Measurements from ENCODE around the gene RTN4RL2. TPM values are rescaled to one million over a fixed set of nuclear protein-coding genes. Genes with fewer than 3 reads are reported as not detected.

RTN4RL2 gene
- total RNA-seq, 4 donors from 2014 or later, result 0.64 to 4.8 (median 3.2) TPM

GRCh38 chr11:57464539-57465181 is 4.3 kb downstream of the RTN4RL2 start:
- H3K27me3 ChIP-seq, result peaks cover 9% of the 10 kb centered on the region
- TF ChIP-seq POLR2AphosphoS5 (IDR thresholded peaks at IDR 0.05) (no peak), EP300 (IDR thresholded peaks at IDR 0.05) (no peak), CTCF (IDR thresholded peaks at IDR 0.05) (no peak)
- WGBS, result 78% methylated on average over 25 of the region's 30 CpGs
- DNase-seq (ENCODE audit: low spot score in 2 of 2), result no peak
- H3K9me3 ChIP-seq, result no peaks in the 10 kb centered on the region
- H3K36me3 ChIP-seq, result no peaks in the 10 kb centered on the region
- H3K4me3 ChIP-seq, result no peak overlapping the region
- no peak overlapping the region for H3K27ac ChIP-seq
- H3K4me1 ChIP-seq, result peaks cover 19% of the 10 kb centered on the region

GRCh38 chr11:57466680-57467079 is 6.4 kb downstream of the RTN4RL2 start:
- H3K4me3 ChIP-seq, result no peak overlapping the region
- H3K27me3 ChIP-seq, result no peaks in the 10 kb centered on the region
- TF ChIP-seq POLR2AphosphoS5 (IDR thresholded peaks at IDR 0.05) (no peak), POLR2A (IDR thresholded peaks at IDR 0.05) (no peak), EP300 (IDR thresholded peaks at IDR 0.05) (no peak), CTCF (IDR thresholded peaks at IDR 0.05) (no peak)
- WGBS, result 55% methylated on average over 4 of the region's 4 CpGs
- no peak overlapping the region for H3K27ac ChIP-seq
- no peaks in the 10 kb centered on the region for H3K9me3 ChIP-seq
- DNase-seq (ENCODE audit: low spot score in 2 of 2), result no peak
- no peaks in the 10 kb centered on the region for H3K4me1 ChIP-seq
- H3K36me3 ChIP-seq, result no peaks in the 10 kb centered on the region

GRCh38 chr11:57467508-57468157 is 7.3 kb downstream of the RTN4RL2 start:
- 83% methylated on average over 23 of the region's 23 CpGs for WGBS
- no peaks in the 10 kb centered on the region for H3K4me1 ChIP-seq
- no peaks in the 10 kb centered on the region for H3K36me3 ChIP-seq
- DNase-seq (ENCODE audit: low spot score in 2 of 2), result no peak
- H3K27ac ChIP-seq, result no peak overlapping the region
- TF ChIP-seq POLR2A (IDR thresholded peaks at IDR 0.05), result no peak
- no peak for TF ChIP-seq POLR2AphosphoS5 (IDR thresholded peaks at IDR 0.05)
- TF ChIP-seq EP300 (IDR thresholded peaks at IDR 0.05), result no peak
- no peak for TF ChIP-seq CTCF (IDR thresholded peaks at IDR 0.05)
- H3K27me3 ChIP-seq, result no peaks in the 10 kb centered on the region
- no peaks in the 10 kb centered on the region for H3K9me3 ChIP-seq
- no peak overlapping the region for H3K4me3 ChIP-seq

- Histone ChIP-seq H3K4me1 (no peaks in the 10 kb centered on the region), H3K9me3 (no peaks in the 10 kb centered on the region), H3K27ac (no peak overlapping the region), H3K27me3 (no peaks in the 10 kb centered on the region), H3K36me3 (no peaks in the 10 kb centered on the region), H3K4me3 (no peak overlapping the region)
- TF ChIP-seq EP300 (IDR thresholded peaks at IDR 0.05) (no peak), POLR2A (IDR thresholded peaks at IDR 0.05) (no peak), POLR2AphosphoS5 (IDR thresholded peaks at IDR 0.05) (no peak), CTCF (IDR thresholded peaks at IDR 0.05) (no peak)
- DNase-seq (ENCODE audit: low spot score in 2 of 2), result no peak
- 73% methylated on average over 4 of the region's 4 CpGs for WGBS
Observed at GRCh38 chr11:57468276-57468675, 7.9 kb downstream of the RTN4RL2 start.

- Histone ChIP-seq H3K9me3 (no peaks in the 10 kb centered on the region), H3K4me3 (no peak overlapping the region), H3K4me1 (no peaks in the 10 kb centered on the region), H3K27me3 (no peaks in the 10 kb centered on the region), H3K36me3 (no peaks in the 10 kb centered on the region), H3K27ac (no peak overlapping the region)
- DNase-seq (ENCODE audit: low spot score in 2 of 2), result no peak
- 83% methylated on average over 5 of the region's 5 CpGs for WGBS
- no peak for TF ChIP-seq POLR2A (IDR thresholded peaks at IDR 0.05)
- TF ChIP-seq CTCF (IDR thresholded peaks at IDR 0.05), result no peak
- no peak for TF ChIP-seq EP300 (IDR thresholded peaks at IDR 0.05)
- TF ChIP-seq POLR2AphosphoS5 (IDR thresholded peaks at IDR 0.05), result no peak
Observed at GRCh38 chr11:57469268-57469667, 8.9 kb downstream of the RTN4RL2 start.
